Heart right ventricle (tissue), 16 donors: ENCODE measurements around the gene CPNE7. TPM values are rescaled to one million over a fixed set of nuclear protein-coding genes. Genes with fewer than 3 reads are reported as not detected.

Experiments
- ATAC-seq, 8 donors: fragments of 200-7000 bp; cut with Tn5 transposase; one replicate each; pipeline ENCODE4 v1.9.1; 2020; ENCODE audit warnings: mild to moderate bottlenecking in 8 of 8, moderate library complexity in 8 of 8, moderate number of reproducible peaks in 1 of 8
- DNase-seq, 2 donors: peaks; one replicate each; pipeline ENCODE4 v3.0.0-alpha.2; 2020
- H3K27ac ChIP-seq, 10 donors: fragments of 200-600 bp; sonication (generic) in 2 of 10; one replicate each; pipeline versions ENCODE4 v1.5.0 to v1.8.0; 2020 to 2022; ENCODE audit warnings: mild to moderate bottlenecking in 3 of 10
- H3K27me3 ChIP-seq, 7 donors: fragments of 200-600 bp; one replicate each; pipeline ENCODE4 v1.8.0; 2021 to 2022; ENCODE audit warnings: mild to moderate bottlenecking in 2 of 7
- H3K36me3 ChIP-seq, 9 donors: fragments of 200-600 bp; sonication (generic) in 1 of 9; one replicate each; pipeline versions ENCODE4 v1.5.0 to v1.8.0; 2020 to 2022; ENCODE audit warnings: mild to moderate bottlenecking in 2 of 9
- H3K4me1 ChIP-seq, 9 donors: fragments of 200-600 bp; sonication (generic) in 1 of 9; one replicate each; pipeline versions ENCODE4 v1.5.0 to v1.8.0; 2020 to 2022; ENCODE audit warnings: mild to moderate bottlenecking in 4 of 9
- H3K4me3 ChIP-seq, 10 donors: fragments of 200-600 bp; sonication (generic) in 2 of 10; one replicate each; pipeline versions ENCODE4 v1.5.0 to v1.8.0; 2020 to 2022; ENCODE audit warnings: mild to moderate bottlenecking in 7 of 10, moderate library complexity in 2 of 10
- H3K9me3 ChIP-seq, 11 donors: fragments of 200-600 bp in 10 of 11; sonication (generic) in 2 of 11; one replicate each; pipeline versions ENCODE4 v1.5.0 to v1.8.0; 2013 to 2022; ENCODE audit warnings: mild to moderate bottlenecking in 2 of 11, control low read depth in 1 of 11, moderate library complexity in 1 of 11
- CTCF ChIP-seq, 9 donors: fragments of 200-600 bp; sonication (generic) in 2 of 9; IDR thresholded peaks; one replicate each; pipeline versions ENCODE4 v1.5.0 to v1.8.0; 2021 to 2022; ENCODE audit warnings: antibody characterized with exemption in 9 of 9, mild to moderate bottlenecking in 5 of 9, moderate library complexity in 1 of 9
- WGBS, 2 donors: extraction: QIAGEN DNeasy Blood & Tissue Kit; methylation state at CpG; one replicate each; pipeline ENCODE4 v1.1.7; 2013; ENCODE audit warnings: inconsistent platforms in 1 of 2; 5-methylcytosine and 5-hydroxymethylcytosine counted together
- intact Hi-C, 10 donors: fragments of 100-400 bp; cut with DNase I; formaldehyde crosslinking; loops; one replicate each; pipeline versions ENCODE4 v1.11.1 to v1.14.2; 2022
- polyA plus RNA-seq, 2 donors: library from polyadenylated mRNA; stranded (reverse); fragments of 200-250 nt; gene quantifications; one replicate each; pipeline ENCODE4 v1.2.3, GENCODE V29; 2013
- total RNA-seq, 10 donors: library from RNA; stranded (reverse); fragmentation: NEBNext Ultra II Directional in 3 of 10; extraction: Animal tissue kit (Norgen Biotek cat#: 25700) in 3 of 10; gene quantifications; one replicate each; pipeline versions ENCODE4 v1.2.1 to v1.2.4, GENCODE V29; 2021 to 2023
- donor health status: Arrhythmogenic right ventricular cardiomyopathy.
- donor health status: ischemic (EF 13 %, LVEDD 7.1; RV severe dilation, severe dysfunction).
- donor health status: healthy with polysubstance abuse.
- donor health status: DM: no; HTN: yes; CAD: no.
- donor health status: DM: no; HTN: no; CAD: no.
- donor health status: ischemic (EF 25% LVEDD 6.9; RV normal size, moderate dysfunction).
- donor health status: ischemic (EF 25% LVEDD 5.7; RV mildly dilated, moderate dysfunction).
- donor health status: healthy.
- donor health status: DM: yes; HTN: yes; CAD: no.
- donor health status: Ischemic cardiomyopathy.
- donor health status: ischemic (EF 35%, LVEDD 5.7; RV mildly dilated, moderate dysfunction).
- donor health status: nonischemic (EF 11% LVEDD 7.7; RV severe dilation, severe dysfunction).
- donor health status: DM: yes; HTN: yes; CAD: no.
- donor health status: PGD.
- donor health status: ischemic (EF 29% LVEDD 5.4; RV normal size, mild dysfunction).
- donor health status: nonischemic (EF 23%, LVEDD 6.1; RV moderate dilation, normal function).

The CPNE7 gene
- total and polyA plus RNA-seq, 12 donors, result 0.16 to 0.33 TPM; not detected in 10

GRCh38 chr16:89612415-89613166, 37.0 kb downstream of the CPNE7 start:
- ATAC-seq (no peak), DNase-seq (no peak)
- no peak overlapping the region for H3K4me3 ChIP-seq
- H3K36me3 ChIP-seq, result no peaks in the 10 kb centered on the region
- peaks cover 0 to 6% (median 0%) of the 10 kb centered on the region in 9 donors for H3K4me1 ChIP-seq
- no peaks in the 10 kb centered on the region for H3K9me3 ChIP-seq
- WGBS, 2 donors, result 86% methylated on average over 20 of the region's 20 CpGs
- peaks cover 8 to 46% (median 12%) of the 10 kb centered on the region in 7 donors for H3K27me3 ChIP-seq
- no peak for TF ChIP-seq CTCF (IDR thresholded peaks at IDR 0.05)
- no peak overlapping the region for H3K27ac ChIP-seq
- intact Hi-C loops, result no loop called here

- DNase-seq (no peak), ATAC-seq (no peak)
- 67 to 76% methylated on average over 18 to 19 of the region's 19 CpGs for WGBS, 2 donors
- Histone ChIP-seq H3K27ac (no peak within 1 kb of the TSS), H3K27me3 (peaks cover 8 to 51% (median 17%) of the 10 kb centered on the region in 7 donors), H3K36me3 (no peaks in the 10 kb centered on the region), H3K4me3 (no peak within 1 kb of the TSS), H3K4me1 (peaks cover 0 to 6% (median 0%) of the 10 kb centered on the region in 9 donors), H3K9me3 (no peaks in the 10 kb centered on the region)
- intact Hi-C loops, result no loop called here
- TF ChIP-seq CTCF (IDR thresholded peaks at IDR 0.05), result no peak
Measured at GRCh38 chr16:89613231-89613953, 37.8 kb downstream of the CPNE7 start, which contains the start of gene DPEP1. TSS of gene DPEP1 (plus strand) at chr16:89613642. CDS start at chr16:89630411, 16,769 bp downstream.

GRCh38 chr16:89613954-89614459, 38.4 kb downstream of the CPNE7 start:
- Histone ChIP-seq H3K36me3 (no peaks in the 10 kb centered on the region), H3K9me3 (no peaks in the 10 kb centered on the region), H3K4me3 (no peak overlapping the region), H3K4me1 (peaks cover 0 to 6% (median 0%) of the 10 kb centered on the region in 9 donors), H3K27me3 (peaks cover 8 to 47% (median 20%) of the 10 kb centered on the region in 7 donors), H3K27ac (no peak overlapping the region)
- DNase-seq (no peak), ATAC-seq (no peak)
- intact Hi-C loops, result no loop called here
- TF ChIP-seq CTCF (IDR thresholded peaks at IDR 0.05), result no peak
- 84 to 86% methylated on average over 22 of the region's 22 CpGs for WGBS, 2 donors

- 83 to 84% methylated on average over 13 of the region's 13 CpGs for WGBS, 2 donors
- Histone ChIP-seq H3K4me3 (no peak overlapping the region), H3K4me1 (peaks cover 0 to 6% (median 0%) of the 10 kb centered on the region in 9 donors), H3K27me3 (peaks cover 8 to 48% (median 20%) of the 10 kb centered on the region in 7 donors), H3K27ac (no peak overlapping the region), H3K9me3 (no peaks in the 10 kb centered on the region), H3K36me3 (no peaks in the 10 kb centered on the region)
- DNase-seq, result no peak
- ATAC-seq, result peak in 3 of 8 donors; percentile 17 to 25 (median 19)
- intact Hi-C loops, result no loop called here
- TF ChIP-seq CTCF (IDR thresholded peaks at IDR 0.05), result no peak
Measured at GRCh38 chr16:89615176-89615575, 39.6 kb downstream of the CPNE7 start.
